Stimulated activated CD4-positive, alpha-beta T cell treated with anti-CD3 and anti-CD28 coated beads, Interleukin-4, amount 100 ng/mL, for 4 hours (primary cell): Measurements from ENCODE around the gene MIB1.

Experiments
- DNase-seq, 2 experiments: peaks; one replicate each; pipeline ENCODE4 v3.0.0-alpha.2; 2020

The MIB1 gene

DNA sequence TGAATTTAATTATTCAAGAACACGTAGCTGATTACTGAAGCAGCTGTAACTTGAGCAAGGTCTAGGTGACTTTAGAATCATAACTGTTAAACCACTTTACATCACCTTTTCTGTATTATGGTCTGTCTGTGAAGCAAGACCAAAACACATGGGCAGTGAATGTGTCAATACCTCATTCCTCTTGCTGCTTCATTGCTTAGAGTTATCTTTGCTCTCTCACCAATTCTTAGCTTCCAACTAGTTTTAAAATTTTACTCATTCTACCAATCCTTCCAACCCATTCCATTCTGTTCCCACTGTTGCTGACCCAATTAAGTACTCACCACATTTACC is 80.2 kb downstream of the MIB1 start:
- DNase-seq, result no peak

DNA sequence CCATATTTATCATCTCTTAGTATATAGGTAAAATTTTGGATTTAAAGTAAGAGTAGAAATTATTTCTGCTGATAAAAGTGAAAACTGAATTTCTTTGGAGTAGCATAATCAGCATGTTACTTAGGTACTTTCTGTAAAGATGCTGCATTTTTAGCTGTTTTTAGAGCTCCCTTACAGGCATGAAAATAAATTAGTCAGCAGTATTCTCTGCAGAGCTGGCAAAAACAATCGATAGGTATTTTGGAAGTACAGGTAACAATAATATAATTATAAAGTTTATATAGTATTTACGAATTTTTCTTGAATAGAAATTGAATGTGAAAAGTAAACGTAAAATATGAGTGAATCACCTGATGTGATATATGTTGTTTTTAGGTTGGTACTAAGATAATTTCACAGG is 83.3 kb downstream of the MIB1 start:
- DNase-seq, result no peak

DNA sequence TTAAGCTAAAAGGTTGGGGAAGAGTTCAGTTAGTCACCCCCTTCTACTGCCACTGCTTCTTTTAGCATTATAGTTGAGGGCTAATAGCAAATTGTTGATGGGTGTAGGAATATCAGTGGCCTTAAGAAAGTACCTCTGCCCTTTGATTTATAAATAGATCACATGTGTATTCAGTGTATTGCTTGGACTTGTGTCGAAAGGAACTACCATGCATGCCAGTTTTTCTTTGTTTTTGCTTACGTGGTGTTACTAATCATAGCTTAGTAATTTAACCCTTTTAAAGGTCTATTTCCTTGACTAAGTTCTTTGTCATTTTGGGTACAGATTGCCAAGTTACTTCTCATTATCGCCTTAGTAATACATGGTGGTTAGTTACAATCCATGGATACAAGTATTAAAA is 85.6 kb downstream of the MIB1 start:
- no peak for DNase-seq

DNA sequence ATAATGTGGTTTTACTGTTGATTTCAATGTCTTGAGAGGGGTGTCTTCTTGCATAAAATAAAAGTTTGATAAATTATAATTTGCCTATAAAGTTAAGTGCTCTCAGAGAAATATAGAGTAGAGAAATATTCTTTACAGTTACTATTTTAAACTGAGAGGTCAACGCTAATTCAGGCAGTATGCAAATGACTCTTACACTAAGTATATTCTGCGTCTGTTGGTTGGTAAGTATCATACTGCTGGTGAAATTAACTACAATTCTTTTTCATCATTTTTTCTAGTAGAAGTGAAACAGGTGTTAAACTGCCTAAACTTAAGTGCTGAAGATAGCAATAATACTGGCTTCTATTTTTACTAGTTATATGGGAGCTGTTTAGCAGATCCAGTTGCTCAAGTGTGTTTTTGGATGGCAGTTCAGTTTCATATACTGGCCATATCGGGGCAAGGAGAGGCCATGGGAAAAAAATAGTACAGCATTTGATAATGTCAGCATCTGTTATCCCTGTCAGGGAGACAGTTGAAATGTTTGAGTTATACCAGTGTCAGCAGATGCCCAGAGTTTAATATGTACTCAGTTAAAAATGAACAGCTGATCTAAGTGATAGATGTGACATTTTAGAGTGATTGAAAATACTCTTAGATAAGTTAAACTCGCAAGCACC is 86.2 kb downstream of the MIB1 start:
- no peak for DNase-seq

DNA sequence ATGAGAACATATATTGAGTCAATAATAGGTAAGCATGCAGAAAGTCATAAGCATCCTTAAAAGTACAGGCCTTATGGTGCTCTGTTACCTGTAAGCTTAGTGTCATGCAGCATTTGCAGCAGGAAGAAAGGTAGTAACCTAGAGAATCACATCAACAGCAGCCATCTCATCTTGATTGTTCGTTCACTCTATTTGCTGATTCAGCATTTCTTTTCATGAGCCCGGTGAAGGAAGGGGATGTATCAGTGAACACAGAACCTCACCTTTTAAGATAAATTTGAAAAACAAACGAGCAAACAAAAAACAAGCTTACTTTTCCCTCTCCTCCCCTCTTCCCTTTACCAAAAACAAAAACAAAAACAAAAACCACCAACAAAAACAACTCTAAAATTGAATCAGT is 89.9 kb downstream of the MIB1 start:
- no peak for DNase-seq

DNA sequence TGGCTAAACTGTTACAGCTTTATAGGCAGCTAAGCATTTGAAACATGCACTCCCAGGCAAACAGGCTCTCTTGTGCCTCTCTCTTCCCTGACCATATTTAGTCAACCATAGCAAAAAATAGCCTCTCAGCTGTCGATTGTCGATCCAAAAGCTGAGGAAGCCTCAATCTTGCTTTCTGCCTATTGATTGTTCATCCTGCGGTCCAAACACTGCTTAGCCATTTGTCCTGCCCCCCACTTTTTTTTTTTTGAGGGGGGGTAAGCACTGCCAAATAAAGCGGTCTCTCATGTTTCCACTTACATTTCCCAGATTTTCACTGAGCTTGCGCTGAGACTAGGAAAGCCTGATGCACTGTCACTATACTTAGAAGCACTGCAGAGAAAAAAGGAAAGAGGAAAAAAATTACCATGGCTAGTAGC is 90.8 kb downstream of the MIB1 start:
- no peak for DNase-seq

DNA sequence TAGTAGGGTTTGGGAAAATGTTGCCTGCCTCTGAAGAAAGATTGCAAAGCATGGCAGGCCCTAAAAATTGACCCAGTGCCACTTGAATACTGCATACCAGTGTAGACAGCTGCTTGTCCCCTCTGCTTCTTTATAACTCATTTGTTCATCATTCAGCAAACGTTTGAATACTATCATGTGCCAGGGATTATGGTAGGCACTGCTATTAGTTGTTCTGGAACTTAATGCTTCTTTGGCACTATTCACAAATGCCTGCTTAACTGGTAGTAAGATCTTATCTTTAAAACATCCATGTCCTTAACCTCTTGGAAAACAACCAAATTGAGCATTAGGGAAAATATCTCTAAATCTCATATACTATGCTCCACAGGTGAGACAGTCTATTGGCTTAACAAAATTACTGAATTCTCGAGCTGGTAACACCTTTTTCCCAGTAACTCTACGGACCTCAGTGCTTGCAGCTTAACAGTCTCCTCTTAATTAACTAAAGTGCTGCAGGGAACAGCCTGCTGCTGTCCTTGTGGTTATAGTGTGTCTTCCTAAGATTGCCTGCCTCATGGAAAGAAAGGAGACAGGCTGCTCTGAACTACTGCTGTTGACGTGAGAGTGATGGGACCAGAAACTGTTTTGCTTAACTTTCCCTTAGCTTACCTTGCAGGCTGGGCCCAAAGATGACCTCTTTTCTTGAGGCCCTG is 93.2 kb downstream of the MIB1 start:
- no peak for DNase-seq

DNA sequence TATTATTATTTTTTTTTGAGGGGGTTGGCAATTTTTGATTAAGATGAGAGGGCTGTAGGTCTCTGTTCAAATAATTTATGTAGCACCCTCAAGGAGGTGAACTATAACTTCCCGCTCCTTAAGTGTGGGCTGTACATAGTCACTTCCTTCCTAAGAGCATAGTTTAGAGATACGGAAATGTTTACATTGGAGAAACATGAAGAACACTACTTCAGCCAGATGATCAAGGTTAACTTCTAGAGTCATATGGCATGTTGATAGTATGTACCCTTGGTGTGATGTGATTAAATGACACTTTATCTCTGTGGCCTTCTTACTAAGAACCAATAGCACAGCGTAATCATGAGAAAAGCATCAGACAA is 93.7 kb downstream of the MIB1 start:
- no peak for DNase-seq

DNA sequence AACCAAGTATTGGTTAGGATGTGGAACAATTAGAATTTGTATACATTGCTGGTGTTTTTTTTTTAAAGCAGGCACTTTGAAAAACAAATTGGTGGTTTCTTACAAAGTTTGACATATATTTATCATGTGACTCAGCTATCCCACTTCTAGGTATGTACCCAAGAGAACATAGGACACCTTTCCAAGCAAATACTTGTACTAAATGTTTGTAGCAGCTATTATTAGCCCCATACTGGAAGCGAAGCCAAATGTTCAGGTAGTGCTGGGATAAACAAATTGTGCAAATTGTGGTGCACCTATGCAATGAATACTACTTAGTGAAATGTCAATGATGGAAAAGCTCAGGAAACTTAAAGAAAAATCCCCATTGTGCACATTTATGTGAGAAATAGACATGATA is 101.0 kb downstream of the MIB1 start:
- no peak for DNase-seq

DNA sequence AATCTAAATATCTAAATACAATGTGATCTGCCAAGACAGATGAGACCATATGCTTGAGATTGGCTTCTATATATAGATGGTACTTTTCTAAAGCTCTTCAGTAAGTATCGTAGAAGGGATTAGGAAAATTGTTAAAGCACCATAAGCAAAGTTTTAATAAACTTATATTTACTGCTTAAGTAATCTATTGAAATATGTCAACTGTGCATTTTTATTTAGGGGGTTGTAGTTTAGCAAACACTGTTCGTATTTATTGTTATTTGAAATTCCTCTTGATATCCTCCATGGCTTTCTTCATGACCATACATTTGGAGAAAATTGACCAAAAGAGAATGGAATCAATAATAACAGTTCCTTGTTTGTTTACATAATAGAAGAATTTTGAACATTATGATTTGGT is 102.7 kb downstream of the MIB1 start:
- no peak for DNase-seq

DNA sequence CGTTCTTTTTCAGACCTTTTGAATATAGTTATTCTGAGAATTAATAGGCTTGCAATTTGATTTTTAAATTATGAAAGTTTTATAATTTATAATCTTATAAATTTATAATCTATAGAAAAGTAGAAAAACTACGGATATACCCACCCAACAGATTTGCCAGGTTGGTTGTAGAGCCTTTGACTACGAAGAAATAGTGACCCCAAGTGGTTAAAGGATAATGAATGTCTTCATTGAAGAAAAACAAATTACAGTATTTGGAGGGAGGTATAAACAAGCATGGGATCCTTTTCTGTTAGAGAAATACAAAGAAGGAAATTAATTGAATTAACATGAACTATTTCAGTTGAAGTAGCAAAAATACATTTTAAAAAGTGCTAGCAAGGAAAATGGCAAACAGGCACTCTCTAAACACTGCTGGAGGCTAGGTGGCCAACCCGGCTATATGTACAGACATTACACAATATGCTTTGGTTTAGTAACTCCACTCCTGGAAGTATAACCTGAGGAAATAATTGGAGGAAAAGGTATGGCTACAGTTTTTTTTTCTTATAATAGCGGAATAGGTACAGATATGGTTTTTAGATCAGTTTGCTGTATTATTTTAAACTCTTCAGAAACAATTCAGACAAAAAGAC is 110.9 kb downstream of the MIB1 start:
- DNase-seq, result no peak

DNA sequence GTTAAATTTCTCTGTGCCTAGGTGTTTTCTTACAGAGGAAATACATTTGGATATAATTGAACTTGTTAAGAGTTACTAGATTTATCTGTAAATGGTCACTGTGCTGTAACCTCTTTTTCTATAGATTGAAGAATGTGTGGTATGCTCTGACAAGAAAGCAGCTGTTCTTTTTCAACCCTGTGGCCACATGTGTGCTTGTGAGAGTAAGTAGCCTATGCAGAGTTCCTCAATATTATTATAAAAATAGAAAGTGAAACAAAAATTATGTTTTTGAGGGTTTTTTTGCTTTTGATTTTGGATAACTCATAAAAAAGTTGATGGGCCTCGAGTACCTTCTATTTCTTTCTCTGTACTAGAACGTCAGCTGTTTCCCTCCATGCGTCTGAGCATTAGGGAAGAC is 112.4 kb downstream of the MIB1 start:
- no peak for DNase-seq

DNA sequence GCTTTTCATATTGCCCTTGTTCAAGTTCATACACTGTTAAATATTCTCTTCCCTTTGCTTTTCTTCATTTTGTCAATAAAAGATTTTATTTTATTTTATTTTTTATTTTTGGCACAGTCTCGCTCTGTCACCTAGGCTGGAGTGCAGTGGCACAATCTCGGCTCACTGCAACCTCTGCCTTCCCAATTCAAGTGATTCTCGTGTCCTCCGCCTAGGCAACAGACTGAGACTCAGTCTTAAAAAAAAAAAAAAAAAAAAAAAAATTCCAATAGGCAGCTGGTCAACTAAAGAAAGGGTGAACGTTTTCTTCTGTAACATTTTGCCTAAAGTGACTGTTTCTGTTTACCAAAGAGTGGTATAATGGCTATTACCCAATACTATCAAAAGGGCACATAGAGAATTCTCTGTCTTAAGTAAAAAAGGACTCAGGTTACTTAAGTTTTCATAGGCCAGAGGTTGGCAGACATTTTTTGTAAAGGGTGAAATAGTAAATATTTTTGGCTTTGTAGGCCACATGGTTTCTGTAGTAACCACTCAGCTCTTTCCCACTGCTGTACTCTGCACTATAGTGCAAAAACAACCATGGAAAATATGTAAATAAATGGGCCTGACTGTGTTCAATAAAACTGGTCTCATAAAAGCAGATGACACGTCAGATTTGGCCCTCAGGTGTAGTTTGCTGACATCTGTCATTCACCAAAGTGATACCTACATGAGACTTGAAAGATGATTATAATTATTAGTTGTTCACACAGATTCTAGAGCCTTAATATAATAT is 113.4 kb downstream of the MIB1 start:
- no peak for DNase-seq

DNA sequence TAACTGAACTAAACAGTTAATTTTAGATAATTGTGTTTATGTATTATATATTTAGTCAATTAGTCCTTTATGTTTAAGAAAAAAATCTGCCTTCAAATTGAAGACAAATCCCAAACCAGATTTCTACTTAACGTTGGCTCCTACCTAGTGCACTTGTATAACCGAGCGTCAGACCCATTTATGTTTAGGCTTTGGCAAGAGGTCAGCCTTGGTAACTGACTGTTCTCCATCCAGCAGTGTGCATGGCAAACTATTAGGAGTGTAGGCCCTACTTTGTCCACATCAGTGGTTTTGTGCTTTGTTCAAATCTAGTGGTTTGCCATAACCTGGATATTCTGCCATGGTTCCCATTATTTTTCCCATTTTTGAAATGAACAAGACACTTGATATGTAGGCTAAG is 114.8 kb downstream of the MIB1 start:
- no peak for DNase-seq

DNA sequence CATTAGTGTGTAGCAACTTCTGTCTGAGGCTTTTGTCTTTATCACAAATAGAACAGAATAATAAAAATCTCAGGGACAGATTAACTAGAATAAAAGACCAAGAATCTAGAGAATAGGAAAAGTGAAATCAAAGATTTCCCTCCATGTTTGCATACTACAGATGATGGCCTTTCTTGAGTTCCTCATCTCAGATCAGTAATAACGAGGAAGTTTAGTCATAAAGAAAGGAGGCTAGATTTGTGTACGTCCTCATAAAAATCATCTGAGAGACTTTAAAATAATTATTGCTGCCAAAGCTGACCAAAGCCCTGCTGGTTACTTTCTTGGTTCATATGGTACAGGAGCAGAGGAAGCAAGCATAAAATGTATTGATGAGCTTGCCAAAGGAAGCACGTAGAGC is 117.3 kb downstream of the MIB1 start:
- no peak for DNase-seq

DNA sequence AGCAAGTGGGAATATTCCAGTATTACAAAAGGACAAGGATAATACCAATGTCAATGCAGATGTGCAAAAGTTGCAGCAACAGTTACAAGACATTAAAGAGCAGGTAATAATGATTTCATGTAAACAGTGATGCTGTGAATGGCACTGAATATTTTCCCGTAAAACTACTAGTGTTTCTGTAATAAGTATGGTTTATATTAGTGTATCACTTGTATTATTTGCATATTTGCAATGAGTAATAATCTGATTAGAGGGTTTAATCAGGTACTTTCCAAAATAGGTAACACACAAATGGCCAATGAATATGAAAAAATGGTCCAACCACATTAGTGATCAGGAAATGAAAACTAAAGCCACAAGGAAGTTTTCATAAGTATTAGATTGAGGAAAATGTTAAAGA is 118.0 kb downstream of the MIB1 start:
- no peak for DNase-seq

DNA sequence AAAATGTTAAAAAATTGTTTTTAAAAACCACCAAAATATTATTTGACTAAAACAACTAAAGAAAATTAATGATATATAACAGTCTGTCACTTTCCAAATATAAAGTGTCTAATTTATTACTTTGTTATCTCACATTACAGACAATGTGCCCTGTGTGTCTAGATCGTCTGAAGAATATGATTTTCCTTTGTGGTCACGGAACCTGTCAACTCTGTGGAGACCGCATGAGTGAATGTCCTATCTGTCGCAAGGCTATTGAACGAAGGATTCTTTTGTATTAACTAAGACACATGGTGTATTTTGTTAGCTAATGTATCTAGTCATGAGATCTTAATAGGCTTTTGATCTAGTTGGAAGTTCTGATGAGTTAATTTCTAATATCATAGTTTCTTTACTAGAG is 123.8 kb downstream of the MIB1 start:
- DNase-seq, result no peak

DNA sequence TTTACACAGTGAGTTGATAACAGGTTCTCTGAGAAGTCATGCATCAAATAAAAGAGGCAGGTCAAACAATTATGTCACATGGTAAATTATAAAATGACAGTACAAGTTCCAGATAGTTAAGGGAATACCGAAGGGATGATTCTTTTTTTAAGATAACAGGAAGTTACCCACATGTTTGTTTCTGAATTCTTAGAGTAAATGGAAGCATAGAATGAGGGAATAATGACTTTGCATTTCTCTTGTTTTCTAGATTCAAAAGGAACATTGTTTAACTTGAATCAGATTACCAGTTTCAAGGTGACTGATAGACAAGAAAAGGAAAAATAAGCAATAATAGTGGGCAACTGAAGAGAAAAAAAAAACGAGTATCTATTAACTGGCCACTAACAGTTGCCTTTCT is 124.5 kb downstream of the MIB1 start:
- no peak for DNase-seq

DNA sequence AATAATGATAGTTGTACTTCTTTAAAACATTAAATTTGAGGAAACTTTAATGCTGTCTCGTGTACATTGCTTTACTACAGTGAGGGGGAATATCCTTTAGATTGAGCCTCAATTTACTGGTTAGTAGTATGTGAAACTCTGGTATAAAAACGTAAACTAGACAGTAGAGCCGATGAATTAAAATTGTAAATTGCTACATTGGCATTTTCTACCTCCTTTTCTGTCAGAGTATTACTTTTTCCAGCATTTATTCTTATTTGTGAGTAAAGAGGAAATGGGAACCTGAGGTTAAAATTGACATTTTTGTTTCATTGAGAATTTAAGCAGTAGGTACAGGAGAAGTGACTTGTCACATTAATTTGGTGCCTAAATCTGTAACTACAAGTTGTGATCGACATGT is 128.2 kb downstream of the MIB1 start:
- DNase-seq, result no peak

DNA sequence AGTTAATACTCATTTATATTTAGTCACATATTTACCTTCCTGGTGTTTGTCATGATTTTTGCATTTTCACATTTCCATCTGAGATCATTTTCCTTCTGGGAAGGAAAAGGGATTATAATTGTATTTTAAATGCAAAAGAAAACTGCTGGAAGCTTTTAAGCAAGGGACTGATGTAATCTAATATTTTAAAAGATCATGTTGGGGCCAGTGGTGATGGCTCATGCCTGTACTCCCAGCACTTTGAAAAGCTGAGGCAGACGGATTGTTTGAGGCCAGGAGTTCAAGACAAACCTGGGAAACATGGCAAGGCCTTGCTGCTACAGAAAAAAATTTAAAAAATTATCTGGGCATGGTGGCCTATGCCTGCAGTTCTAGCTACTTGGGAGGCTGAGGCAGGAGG is 149.0 kb downstream of the MIB1 start:
- DNase-seq, result no peak

DNA sequence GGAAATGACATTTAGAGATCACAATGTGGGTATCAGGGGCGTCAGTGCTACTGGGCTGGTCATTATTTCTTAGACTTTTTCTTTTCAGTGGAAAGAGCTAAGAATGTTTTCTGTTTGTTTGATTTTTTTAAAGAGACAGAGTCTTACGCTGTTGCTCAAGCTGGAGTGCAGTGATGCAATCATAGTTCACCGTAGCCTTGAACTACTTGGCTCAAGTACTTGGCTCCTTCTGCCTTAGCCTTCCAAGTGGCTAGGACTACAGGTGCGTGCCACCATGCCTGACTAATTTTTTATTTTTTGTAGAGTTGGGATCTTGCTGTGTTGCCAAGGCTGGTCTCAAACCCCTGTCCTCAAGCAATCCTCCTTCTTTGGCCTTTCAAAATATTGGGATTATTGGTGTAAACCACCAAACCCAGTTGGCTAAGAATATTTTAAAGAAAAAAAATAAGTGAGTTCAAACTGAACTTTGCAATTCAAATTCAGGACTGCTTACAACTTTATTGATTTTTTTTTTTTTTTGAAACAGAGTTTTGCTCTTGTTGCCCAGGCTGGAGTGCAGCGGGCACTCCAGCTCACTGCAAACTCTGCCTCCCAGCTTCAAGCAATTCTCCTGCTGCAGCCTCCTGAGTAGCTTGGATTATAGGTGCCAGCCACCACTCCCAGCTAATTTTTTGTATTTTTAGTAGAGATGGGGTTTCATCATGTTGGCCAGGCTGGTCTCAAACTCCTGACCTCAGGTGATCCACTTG is 154.2 kb downstream of the MIB1 start:
- no peak for DNase-seq

DNA sequence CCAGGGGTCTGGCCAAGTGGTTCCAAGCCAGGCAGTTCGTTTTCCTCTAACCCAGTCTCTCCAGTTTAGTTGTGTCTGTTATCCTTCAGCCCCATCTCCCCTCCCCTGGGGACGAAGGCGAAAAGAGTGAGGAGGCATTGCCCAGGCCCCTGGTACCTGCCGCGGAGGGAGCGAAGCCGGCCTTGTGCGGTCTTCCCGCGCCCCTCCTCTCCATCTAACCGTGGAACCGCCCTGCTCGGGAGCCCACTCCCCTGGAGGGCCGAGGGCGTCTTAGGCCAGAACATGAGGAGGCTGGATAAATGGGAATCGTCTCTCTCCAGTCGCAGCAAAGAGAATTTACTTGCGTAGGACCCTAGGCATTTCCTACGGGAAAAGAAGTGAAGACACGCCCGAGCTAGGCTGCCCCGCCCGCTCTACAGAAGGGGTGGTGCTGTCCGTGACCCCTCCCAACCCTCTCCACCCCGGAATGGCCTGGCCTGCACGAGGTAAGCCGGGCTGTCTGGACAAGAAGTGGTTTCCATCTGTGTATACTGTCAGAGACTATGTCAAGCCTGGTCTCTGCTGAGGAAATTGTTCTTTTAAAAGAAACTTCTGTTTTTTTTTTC is 156.2 kb downstream of the MIB1 start:
- no peak for DNase-seq

DNA sequence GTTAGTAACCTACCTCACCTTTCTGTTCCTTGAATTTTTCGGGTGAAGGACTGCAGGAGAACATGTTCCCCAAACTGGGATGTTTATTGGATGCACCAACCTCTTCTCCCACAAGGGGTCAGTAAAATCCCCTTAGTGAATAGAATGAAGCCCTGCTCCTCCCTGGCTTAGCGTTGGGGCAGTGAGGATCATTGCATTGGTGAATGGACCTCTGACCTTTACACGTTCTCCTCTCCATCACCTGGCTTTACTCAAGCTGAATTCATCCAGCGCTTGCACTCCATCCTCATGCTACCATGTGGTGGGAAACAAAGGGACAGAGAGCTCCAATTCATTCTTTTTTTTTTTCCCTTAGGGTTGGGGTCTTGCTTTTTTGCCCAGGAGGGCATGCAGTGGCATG is 157.2 kb downstream of the MIB1 start:
- no peak for DNase-seq
